Smooth muscle cell (in vitro differentiated cells): Measurements from ENCODE around the gene RASGRP3. TPM values are rescaled to one million over a fixed set of nuclear protein-coding genes. Genes with fewer than 3 reads are reported as not detected.

ENCODE experiments used
- DNase-seq: peaks from one replicate; lab custom pipeline; 2025; ENCODE audit not compliant: unreplicated experiment; lab: John Stamatoyannopoulos, UW
- H2AFZ ChIP-seq: fragments of 200-600 bp; sonication (generic); 2 replicates; pipeline ENCODE4 v1.6.0; 2016; ENCODE audit warnings: antibody characterized with exemption, low read depth, mild to moderate bottlenecking
- H3F3A ChIP-seq: fragments of 200-600 bp; sonication (generic); 2 replicates; pipeline ENCODE4 v1.6.0; 2017; ENCODE audit warnings: antibody characterized with exemption, low read depth
- H3K27ac ChIP-seq: fragments of 200-600 bp; sonication (generic); 2 replicates; pipeline ENCODE4 v1.5.1; 2016; ENCODE audit warnings: low read depth, mild to moderate bottlenecking
- H3K27me3 ChIP-seq: fragments of 200-600 bp; sonication (generic); 2 replicates; pipeline ENCODE4 v1.6.1; 2016; ENCODE audit warnings: low read depth, mild to moderate bottlenecking
- H3K36me3 ChIP-seq: fragments of 200-600 bp; sonication (generic); 2 replicates; pipeline ENCODE4 v1.5.1; 2016; ENCODE audit warnings: low read depth
- H3K4me1 ChIP-seq: fragments of 200-600 bp; sonication (generic); 2 replicates; pipeline ENCODE4 v1.5.1; 2016; ENCODE audit warnings: low read depth
- H3K4me2 ChIP-seq: fragments of 200-600 bp; sonication (generic); 2 replicates; pipeline ENCODE4 v1.6.0; 2016; ENCODE audit warnings: mild to moderate bottlenecking
- H3K4me3 ChIP-seq: fragments of 200-600 bp; sonication (generic); 2 replicates; pipeline ENCODE4 v1.5.1; 2016; ENCODE audit warnings: mild to moderate bottlenecking
- H3K79me2 ChIP-seq: fragments of 200-600 bp; sonication (generic); 2 replicates; pipeline ENCODE4 v1.6.0; 2016; ENCODE audit warnings: low read depth, mild to moderate bottlenecking
- H3K9ac ChIP-seq: fragments of 200-600 bp; sonication (generic); 2 replicates; pipeline ENCODE4 v1.6.0; 2016; ENCODE audit warnings: low read depth
- H3K9me3 ChIP-seq: fragments of 200-600 bp; sonication (generic); replicated peaks from 2 replicates; pipeline ENCODE4 v1.5.1; 2016; ENCODE audit warnings: low read depth
- H4K20me1 ChIP-seq: fragments of 200-600 bp; sonication (generic); 2 replicates; pipeline ENCODE4 v1.6.0; 2016; ENCODE audit warnings: low read depth
- CTCF ChIP-seq: fragments of 200-600 bp; sonication (generic); IDR thresholded peaks from 2 replicates; pipeline ENCODE4 v1.5.1; 2017; ENCODE audit warnings: borderline replicate concordance, mild to moderate bottlenecking, antibody characterized with exemption; ENCODE audit not compliant: insufficient read depth, poor library complexity, severe bottlenecking
- WGBS: methylation state at CpG from one replicate; pipeline ENCODE4 v1.1.7; 2016; ENCODE audit warnings: low lambda C conversion rate; 5-methylcytosine and 5-hydroxymethylcytosine counted together
- polyA plus RNA-seq: library from polyadenylated mRNA; unstranded; fragments of >200 nt; fragmentation: Nextera tagmentation; extraction: Ambion mirVana; gene quantifications from 2 replicates; pipeline ENCODE4 v1.2.1, GENCODE V29; 2016
- total RNA-seq: library from RNA; depleted of rRNA; stranded (reverse); fragments of >200 nt; gene quantifications from 2 replicates; pipeline ENCODE4 v1.2.3, GENCODE V29; 2014

RASGRP3 gene
- total and polyA plus RNA-seq, 2 experiments from 2014 or later: 0.10 to 0.31 TPM

- H3K9me3 ChIP-seq: no peaks in the 10 kb centered on the region
- no peaks in the 10 kb centered on the region for H3K4me1 ChIP-seq
- H2AFZ ChIP-seq: no peak overlapping the region
- no peaks in the 10 kb centered on the region for H3K79me2 ChIP-seq
- H3K9ac ChIP-seq: no peak overlapping the region
- H3K4me2 ChIP-seq: no peak overlapping the region
- no peaks in the 10 kb centered on the region for H3K36me3 ChIP-seq
- H3F3A ChIP-seq: no peaks in the 10 kb centered on the region
- 71% methylated on average over 5 of the region's 5 CpGs for WGBS
- no peak for DNase-seq
- no peak for TF ChIP-seq CTCF
- H3K4me3 ChIP-seq: no peak overlapping the region
- H3K27me3 ChIP-seq: no peaks in the 10 kb centered on the region
- no peak overlapping the region for H3K27ac ChIP-seq
- H4K20me1 ChIP-seq: no peaks in the 10 kb centered on the region
Observed at GRCh38 chr2:33512112-33512511, 35.7 kb downstream of the RASGRP3 start.

DNA sequence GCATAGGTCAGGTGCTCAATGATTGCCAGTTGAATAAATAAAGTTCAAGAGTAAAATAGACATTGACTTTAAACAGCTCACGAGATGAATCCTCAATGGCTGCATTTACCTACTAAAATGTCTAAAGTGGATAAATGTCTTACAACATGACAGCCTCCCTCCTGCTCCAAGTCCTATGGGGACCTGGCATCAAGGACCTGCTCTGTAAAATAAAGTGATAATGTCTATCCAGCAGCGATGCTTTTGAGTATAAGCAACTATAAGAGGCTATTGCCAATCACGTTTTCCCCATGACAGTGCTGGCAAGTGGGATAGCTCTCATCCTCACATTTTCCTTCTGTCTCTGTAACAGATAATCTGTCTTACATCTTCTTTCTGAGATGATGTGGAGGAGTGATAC, 37.0 kb downstream of the RASGRP3 start:
- no peak overlapping the region for H3K4me3 ChIP-seq
- TF ChIP-seq CTCF: no peak
- no peaks in the 10 kb centered on the region for H3K79me2 ChIP-seq
- H3K36me3 ChIP-seq: no peaks in the 10 kb centered on the region
- H4K20me1 ChIP-seq: no peaks in the 10 kb centered on the region
- no peak overlapping the region for H3K9ac ChIP-seq
- no peak for DNase-seq
- no peaks in the 10 kb centered on the region for H3K4me1 ChIP-seq
- H3K4me2 ChIP-seq: no peak overlapping the region
- H3K27me3 ChIP-seq: no peaks in the 10 kb centered on the region
- no peaks in the 10 kb centered on the region for H3F3A ChIP-seq
- WGBS: 95% methylated on average over 3 of the region's 3 CpGs
- H3K9me3 ChIP-seq: no peaks in the 10 kb centered on the region
- no peak overlapping the region for H2AFZ ChIP-seq
- H3K27ac ChIP-seq: no peak overlapping the region

- no peak for DNase-seq
- no peak overlapping the region for H3K27ac ChIP-seq
- 97% methylated on average over 2 of the region's 2 CpGs for WGBS
Observed at GRCh38 chr2:33516456-33516995, 40.1 kb downstream of the RASGRP3 start.

More at GRCh38 chr2:33516456-33516995, 40.1 kb downstream of the RASGRP3 start:
- H4K20me1 ChIP-seq: no peaks in the 10 kb centered on the region
- no peak overlapping the region for H3K9ac ChIP-seq
- H3K4me1 ChIP-seq: no peaks in the 10 kb centered on the region
- H3F3A ChIP-seq: no peaks in the 10 kb centered on the region
- no peaks in the 10 kb centered on the region for H3K36me3 ChIP-seq
- no peak overlapping the region for H3K4me2 ChIP-seq
- no peaks in the 10 kb centered on the region for H3K9me3 ChIP-seq
- H3K27me3 ChIP-seq: no peaks in the 10 kb centered on the region
- no peaks in the 10 kb centered on the region for H3K79me2 ChIP-seq
- no peak overlapping the region for H2AFZ ChIP-seq
- TF ChIP-seq CTCF: no peak
- H3K4me3 ChIP-seq: no peak overlapping the region
